CD4-positive, CD25-positive, alpha-beta regulatory T cell (primary cell): Measurements from ENCODE around the gene LIPT2. TPM values are rescaled to one million over a fixed set of nuclear protein-coding genes. Genes with fewer than 3 reads are reported as not detected.
A peak's percentile ranks its signal among the peaks of the same experiment; 100 is the strongest.

Source experiments
- ATAC-seq, 2 donors: fragments of 150-1000 bp; cut with Tn5 transposase; one replicate each; pipeline ENCODE4 v1.10.0; 2021; ENCODE audit warnings: low read depth in 2 of 2, moderate number of reproducible peaks in 2 of 2, moderate library complexity in 1 of 2
- DNase-seq, 3 donors: peaks; one replicate each; pipeline versions ENCODE4 v3.0.0 to v3.0.0-alpha.2; 2012 to 2022; ENCODE audit warnings: mixed read lengths in 1 of 3
- H3K27ac ChIP-seq: one replicate; pipeline ENCODE4 v1.7.0; 2013; ENCODE audit warnings: mild to moderate bottlenecking, low read length; ENCODE audit not compliant: insufficient read depth, poor library complexity, severe bottlenecking
- H3K27me3 ChIP-seq: one replicate; pipeline ENCODE4 v1.7.0; 2013; ENCODE audit warnings: low read length; ENCODE audit not compliant: control insufficient read depth, insufficient read depth
- H3K36me3 ChIP-seq: one replicate; pipeline ENCODE4 v1.7.0; 2013; ENCODE audit warnings: mild to moderate bottlenecking, low read length, moderate library complexity; ENCODE audit not compliant: control insufficient read depth, insufficient read depth
- H3K4me1 ChIP-seq: 2 replicates; pipeline ENCODE4 v1.7.0; 2013; ENCODE audit warnings: mild to moderate bottlenecking, low read length; ENCODE audit not compliant: insufficient read depth, control insufficient read depth, poor library complexity, severe bottlenecking
- H3K4me3 ChIP-seq: one replicate; pipeline ENCODE4 v1.7.0; 2013; ENCODE audit warnings: low read depth, mild to moderate bottlenecking, low read length, moderate library complexity
- H3K9me3 ChIP-seq, 2 experiments: 1 replicate in 1 of 2; 2 replicates in 1 of 2; pipeline ENCODE4 v1.7.0; 2013; ENCODE audit warnings: low read length in 2 of 2, mild to moderate bottlenecking in 1 of 2, moderate library complexity in 1 of 2; ENCODE audit not compliant: control insufficient read depth in 2 of 2
- H3K27ac Mint-ChIP-seq, 3 donors: one replicate each; pipeline ENCODE4 v1.8.0; 2020 to 2022; ENCODE audit warnings: mild to moderate bottlenecking in 3 of 3, mixed read lengths in 3 of 3, moderate library complexity in 2 of 3
- H3K27me3 Mint-ChIP-seq: one replicate; pipeline ENCODE4 v1.8.0; 2022; ENCODE audit warnings: mild to moderate bottlenecking, mixed read lengths
- H3K36me3 Mint-ChIP-seq: one replicate; pipeline ENCODE4 v1.8.0; 2020; ENCODE audit warnings: mixed read lengths
- H3K4me1 Mint-ChIP-seq, 4 donors: one replicate each; pipeline ENCODE4 v1.8.0; 2020 to 2022; ENCODE audit warnings: mixed read lengths in 4 of 4, mild to moderate bottlenecking in 1 of 4
- H3K4me3 Mint-ChIP-seq, 4 donors: one replicate each; pipeline ENCODE4 v1.8.0; 2020 to 2022; ENCODE audit warnings: mild to moderate bottlenecking in 4 of 4, mixed read lengths in 4 of 4, moderate library complexity in 3 of 4
- H3K9me3 Mint-ChIP-seq, 7 donors: one replicate each; pipeline ENCODE4 v1.8.0; 2020 to 2022; ENCODE audit warnings: mixed read lengths in 7 of 7, mild to moderate bottlenecking in 3 of 7, moderate library complexity in 2 of 7
- polyA plus RNA-seq, 4 donors: library from polyadenylated mRNA; unstranded; fragments of 300-500 nt; fragmentation: Illumina TruSeq; gene quantifications; one replicate each; pipeline ENCODE4 v1.2.3, GENCODE V29; 2021
- total RNA-seq: library from RNA; stranded (reverse); gene quantifications from one replicate; pipeline ENCODE4 v1.2.3, GENCODE V29; 2022

The LIPT2 gene
- total and polyA plus RNA-seq, 5 donors from 2014 or later, result 6.1 to 20.7 (median 12.3) TPM

DNA sequence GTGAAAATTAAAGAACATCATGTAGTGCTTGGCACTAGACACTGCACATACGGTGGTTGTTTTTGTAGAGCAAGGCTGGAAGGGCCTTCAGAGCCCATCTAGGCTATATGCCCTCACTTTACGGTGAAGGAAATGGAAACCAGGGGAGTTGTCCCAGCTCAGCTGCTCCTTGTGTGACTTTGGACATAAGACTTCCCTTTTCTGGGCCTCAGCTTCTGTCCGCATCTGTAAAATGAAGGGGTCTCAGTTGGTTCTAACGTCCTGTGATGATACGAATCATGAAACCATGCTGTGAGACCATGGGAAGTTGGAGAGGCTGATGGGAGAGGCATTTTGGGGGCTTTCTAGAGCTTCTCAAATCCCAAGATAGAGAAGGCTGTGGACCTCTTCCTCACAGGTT, 30.9 kb downstream of the LIPT2 start:
- peaks cover 23% of the 10 kb centered on the region for H3K27me3 Mint-ChIP-seq
- peaks cover 7% of the 10 kb centered on the region for H3K27me3 ChIP-seq
- H3K27ac Mint-ChIP-seq, result no peak overlapping the region
- ATAC-seq (no peak), DNase-seq (no peak)
- H3K27ac ChIP-seq, result no peak overlapping the region
- no peak overlapping the region for H3K4me3 Mint-ChIP-seq
- no peak overlapping the region for H3K4me3 ChIP-seq
- H3K9me3 Mint-ChIP-seq, result no peaks in the 10 kb centered on the region
- no peaks in the 10 kb centered on the region for H3K9me3 ChIP-seq
- H3K4me1 Mint-ChIP-seq, result peaks cover 0 to 2% (median under 1%) of the 10 kb centered on the region in 4 donors
- H3K36me3 Mint-ChIP-seq, result no peaks in the 10 kb centered on the region
- no peaks in the 10 kb centered on the region for H3K4me1 ChIP-seq
- no peaks in the 10 kb centered on the region for H3K36me3 ChIP-seq

GRCh38 chr11:74462009-74462408, 31.5 kb downstream of the LIPT2 start:
- Mint-ChIP-seq H3K4me3 (no peak overlapping the region), H3K9me3 (no peaks in the 10 kb centered on the region), H3K27ac (peak overlapping the region in 1 of 3 donors; percentile 39), H3K4me1 (peaks cover 0 to 2% (median 0%) of the 10 kb centered on the region in 4 donors), H3K36me3 (no peaks in the 10 kb centered on the region), H3K27me3 (peaks cover 22% of the 10 kb centered on the region)
- no peak for ATAC-seq
- DNase-seq, result no peak
- Histone ChIP-seq H3K27me3 (peaks cover 7% of the 10 kb centered on the region), H3K36me3 (no peaks in the 10 kb centered on the region), H3K27ac (no peak overlapping the region), H3K4me3 (no peak overlapping the region), H3K4me1 (no peaks in the 10 kb centered on the region), H3K9me3 (no peaks in the 10 kb centered on the region)

GRCh38 chr11:74460481-74461154, 32.9 kb downstream of the LIPT2 start:
- Mint-ChIP-seq H3K36me3 (no peaks in the 10 kb centered on the region), H3K27ac (no peak overlapping the region), H3K4me3 (no peak overlapping the region), H3K27me3 (peaks cover 10% of the 10 kb centered on the region), H3K4me1 (peaks cover 0 to 2% (median 0%) of the 10 kb centered on the region in 4 donors), H3K9me3 (no peaks in the 10 kb centered on the region)
- H3K4me1 ChIP-seq, result no peaks in the 10 kb centered on the region
- no peaks in the 10 kb centered on the region for H3K36me3 ChIP-seq
- no peaks in the 10 kb centered on the region for H3K9me3 ChIP-seq
- no peak overlapping the region for H3K4me3 ChIP-seq
- DNase-seq (peak in 1 of 3 donors; percentile 59), ATAC-seq (peak in 1 of 2 donors; percentile 31)
- peaks cover 2% of the 10 kb centered on the region for H3K27me3 ChIP-seq
- H3K27ac ChIP-seq, result no peak overlapping the region

DNA sequence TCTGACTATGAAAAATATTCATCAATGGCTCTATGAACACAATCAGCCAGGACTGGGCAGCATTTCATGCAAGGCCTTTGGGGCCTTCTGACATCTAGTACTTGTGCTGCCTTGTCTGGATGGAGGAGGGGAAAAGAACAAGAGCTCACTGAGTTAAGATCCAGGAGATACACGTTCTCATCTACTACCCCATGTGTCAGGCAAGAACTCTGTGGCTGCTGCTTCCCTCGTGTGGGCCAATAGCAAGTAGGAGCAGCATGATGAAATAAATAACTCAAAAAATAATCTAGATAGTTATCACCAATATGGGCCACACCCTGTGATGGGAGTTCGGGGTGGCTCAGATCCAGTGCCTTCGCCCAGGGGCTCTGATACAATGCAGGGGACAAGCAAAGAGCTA, 33.5 kb downstream of the LIPT2 start:
- H3K27me3 Mint-ChIP-seq, result peaks cover 7% of the 10 kb centered on the region
- peaks cover 0 to 2% (median 0%) of the 10 kb centered on the region in 4 donors for H3K4me1 Mint-ChIP-seq
- no peak overlapping the region for H3K27ac ChIP-seq
- no peak for ATAC-seq
- H3K9me3 ChIP-seq, result no peaks in the 10 kb centered on the region
- no peaks in the 10 kb centered on the region for H3K36me3 Mint-ChIP-seq
- no peak for DNase-seq
- no peak overlapping the region for H3K27ac Mint-ChIP-seq
- no peaks in the 10 kb centered on the region for H3K9me3 Mint-ChIP-seq
- H3K4me3 Mint-ChIP-seq, result no peak overlapping the region
- no peaks in the 10 kb centered on the region for H3K4me1 ChIP-seq
- H3K4me3 ChIP-seq, result no peak overlapping the region
- H3K36me3 ChIP-seq, result no peaks in the 10 kb centered on the region
- peaks cover 1% of the 10 kb centered on the region for H3K27me3 ChIP-seq

GRCh38 chr11:74459584-74459983, 33.9 kb downstream of the LIPT2 start:
- Mint-ChIP-seq H3K9me3 (no peaks in the 10 kb centered on the region), H3K36me3 (no peaks in the 10 kb centered on the region), H3K27ac (no peak overlapping the region), H3K4me1 (no peaks in the 10 kb centered on the region), H3K27me3 (peaks cover 2% of the 10 kb centered on the region), H3K4me3 (no peak overlapping the region)
- DNase-seq, result no peak
- H3K9me3 ChIP-seq, result no peaks in the 10 kb centered on the region
- H3K4me1 ChIP-seq, result no peaks in the 10 kb centered on the region
- no peak overlapping the region for H3K27ac ChIP-seq
- no peaks in the 10 kb centered on the region for H3K36me3 ChIP-seq
- H3K4me3 ChIP-seq, result no peak overlapping the region
- no peaks in the 10 kb centered on the region for H3K27me3 ChIP-seq
- no peak for ATAC-seq

- H3K4me1 Mint-ChIP-seq, result peaks cover 0 to 2% (median 0%) of the 10 kb centered on the region in 4 donors
- Histone ChIP-seq H3K4me3 (no peak overlapping the region), H3K36me3 (no peaks in the 10 kb centered on the region), H3K27ac (no peak overlapping the region), H3K27me3 (no peaks in the 10 kb centered on the region), H3K9me3 (no peaks in the 10 kb centered on the region), H3K4me1 (no peaks in the 10 kb centered on the region)
- H3K36me3 Mint-ChIP-seq, result no peaks in the 10 kb centered on the region
- no peaks in the 10 kb centered on the region for H3K27me3 Mint-ChIP-seq
- DNase-seq (no peak), ATAC-seq (no peak)
- peak overlapping the region in 1 of 3 donors; percentile 48 for H3K27ac Mint-ChIP-seq
- H3K4me3 Mint-ChIP-seq, result no peak overlapping the region
- H3K9me3 Mint-ChIP-seq, result no peaks in the 10 kb centered on the region
These were observed 36.2 kb downstream of the LIPT2 start for GRCh38 chr11:74457356-74457755.

- Histone ChIP-seq H3K36me3 (no peaks in the 10 kb centered on the region), H3K4me1 (no peaks in the 10 kb centered on the region), H3K9me3 (no peaks in the 10 kb centered on the region), H3K27me3 (no peaks in the 10 kb centered on the region), H3K4me3 (no peak overlapping the region), H3K27ac (no peak overlapping the region)
- H3K27me3 Mint-ChIP-seq, result no peaks in the 10 kb centered on the region
- H3K9me3 Mint-ChIP-seq, result peaks cover 0 to 1% (median 0%) of the 10 kb centered on the region in 7 donors
- ATAC-seq, result peak in 1 of 2 donors; percentile 41
- H3K4me1 Mint-ChIP-seq, result peaks cover 0 to 6% (median 2%) of the 10 kb centered on the region in 4 donors
- peak; percentile 29 to 72 (median 46) for DNase-seq
- H3K36me3 Mint-ChIP-seq, result no peaks in the 10 kb centered on the region
- H3K27ac Mint-ChIP-seq, result no peak overlapping the region
- H3K4me3 Mint-ChIP-seq, result no peak overlapping the region
These were observed 40.0 kb downstream of the LIPT2 start for GRCh38 chr11:74453373-74453975.

GRCh38 chr11:74452366-74452765, 41.2 kb downstream of the LIPT2 start:
- no peak for DNase-seq

More at GRCh38 chr11:74452366-74452765, 41.2 kb downstream of the LIPT2 start:
- no peak overlapping the region for H3K27ac ChIP-seq
- peaks cover 0 to 1% (median 0%) of the 10 kb centered on the region in 7 donors for H3K9me3 Mint-ChIP-seq
- peaks cover 3% of the 10 kb centered on the region for H3K27me3 Mint-ChIP-seq
- H3K27ac Mint-ChIP-seq, result no peak overlapping the region
- H3K4me1 ChIP-seq, result no peaks in the 10 kb centered on the region
- no peak overlapping the region for H3K4me3 ChIP-seq
- H3K36me3 Mint-ChIP-seq, result no peaks in the 10 kb centered on the region
- H3K4me1 Mint-ChIP-seq, result peaks cover 0 to 6% (median 2%) of the 10 kb centered on the region in 4 donors
- no peak overlapping the region for H3K4me3 Mint-ChIP-seq
- H3K27me3 ChIP-seq, result no peaks in the 10 kb centered on the region
- ATAC-seq, result no peak
- H3K36me3 ChIP-seq, result no peaks in the 10 kb centered on the region
- H3K9me3 ChIP-seq, result no peaks in the 10 kb centered on the region
